Caki2 (cell line): ENCODE measurements around the gene ISL2. TPM values are rescaled to one million over a fixed set of nuclear protein-coding genes. Genes with fewer than 3 reads are reported as not detected.

Source experiments
- DNase-seq: peaks from one replicate; pipeline ENCODE4 v3.0.0-alpha.2; 2015; ENCODE audit warnings: low read depth
- in situ Hi-C: cut with HindIII; loops from 2 replicates; pipeline ENCODE4 v1.10.0; 2016; ENCODE audit warnings: low sequenced_read_pairs, low pct_unique_long_range_greater_than_20kb, mixed read lengths
- total RNA-seq: library from RNA; depleted of rRNA; stranded (reverse); fragments of >200 nt; shearing (Covaris generic); gene quantifications from 2 replicates; pipeline ENCODE4 v1.2.3, GENCODE V29; 2014; ENCODE audit warnings: low replicate concordance; rRNA removed

ISL2 gene
- total RNA-seq, 1 experiment from 2014 or later, result 8.1 TPM

- in situ Hi-C loops, result no loop called here
These were observed 55.3 kb downstream of the ISL2 start for GRCh38 chr15:76391847-76392246.

More at GRCh38 chr15:76391847-76392246, 55.3 kb downstream of the ISL2 start:
- no peak for DNase-seq

Other genes starting within 250 kb of the ISL2 start
- 221 and 246 TPM in 2 replicates for gene ETFA, start 25.3 kb upstream of the ISL2 start, total RNA-seq